ENCODE data around the gene SREBF2.
"Not testable (repeated sequence)": the region's sequence is repeated elsewhere in the genome, so short reads cannot be mapped to it uniquely, and the experiment has no call there.

The SREBF2 gene

DNA sequence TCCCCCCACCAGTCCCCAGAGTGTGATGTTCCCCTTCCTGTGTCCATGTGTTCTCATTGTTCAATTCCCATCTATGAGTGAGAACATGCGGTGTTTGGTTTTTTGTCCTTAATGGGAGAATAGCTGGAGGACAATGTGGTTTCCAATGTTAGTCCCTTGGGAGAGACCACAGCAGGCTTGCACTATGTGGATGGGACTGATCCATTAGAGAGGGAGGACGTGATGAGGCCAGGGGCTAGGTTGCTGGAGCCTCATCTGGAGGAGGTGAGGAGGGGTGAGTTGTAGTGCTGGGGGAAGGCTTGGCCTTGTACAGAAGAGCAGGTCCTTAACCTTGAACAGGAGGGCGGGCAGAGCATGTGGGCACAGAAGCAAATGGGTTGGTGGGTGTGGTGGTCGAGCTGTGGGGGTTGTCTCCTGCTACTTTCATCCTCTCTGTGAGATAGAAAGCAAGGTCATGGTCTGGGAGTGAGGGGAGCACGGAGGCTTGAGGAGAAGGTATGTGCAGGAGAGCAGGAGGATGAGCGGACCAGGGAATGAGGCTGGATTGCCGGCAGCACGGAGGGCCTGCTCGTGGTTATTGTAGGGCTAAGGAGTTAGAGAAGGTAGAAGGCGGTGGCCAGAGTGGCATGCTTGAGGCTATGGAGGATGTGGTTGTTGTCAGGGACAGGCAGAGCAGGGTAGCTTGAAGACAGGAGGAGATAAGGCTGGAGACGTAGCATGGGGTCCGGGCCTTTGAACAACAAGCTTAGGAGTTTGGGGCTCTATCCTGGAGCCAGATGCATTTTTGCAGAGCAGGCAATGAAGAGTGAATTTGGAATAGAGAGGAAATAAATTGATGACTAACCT is 11.2 kb upstream of the SREBF2 start:
- DNase-seq (ENCODE audit: low read depth) = no peak

- peak; percentile 47 for DNase-seq (ENCODE audit: low read depth)
Measured at GRCh38 chr22:41822317-41823057, 10.4 kb upstream of the SREBF2 start.

- DNase-seq (ENCODE audit: low read depth) = no peak
Measured at GRCh38 chr22:41823797-41824196, 9.1 kb upstream of the SREBF2 start.

- DNase-seq (ENCODE audit: low read depth) = no peak
Measured at GRCh38 chr22:41825376-41825775, 7.5 kb upstream of the SREBF2 start.

GRCh38 chr22:41826021-41826420 is 6.9 kb upstream of the SREBF2 start:
- DNase-seq (ENCODE audit: low read depth) = no peak

- DNase-seq (ENCODE audit: low read depth) = no peak
Measured at GRCh38 chr22:41826430-41827383, 6.2 kb upstream of the SREBF2 start.

GRCh38 chr22:41827671-41828070 is 5.2 kb upstream of the SREBF2 start:
- no peak for DNase-seq (ENCODE audit: low read depth)

DNA sequence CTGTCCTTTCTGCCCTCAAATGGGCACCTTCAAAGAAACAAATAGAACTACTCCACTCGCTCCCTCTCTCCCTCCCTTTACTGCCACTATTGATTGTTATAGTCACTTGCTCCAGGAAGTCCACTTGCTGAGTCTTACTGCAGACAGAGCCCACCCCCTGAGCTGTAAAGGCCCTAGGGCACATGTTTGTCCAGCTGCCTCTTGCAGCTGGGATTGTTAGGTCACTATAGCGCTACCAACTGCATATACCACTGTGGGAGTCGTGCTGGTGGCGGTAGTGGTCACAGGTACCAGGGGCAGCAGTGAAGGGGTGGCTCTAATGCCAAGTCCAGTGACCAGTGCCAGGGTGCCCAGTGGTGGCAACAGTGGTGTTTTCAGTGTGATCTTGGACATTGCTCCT is 4.4 kb upstream of the SREBF2 start:
- DNase-seq (ENCODE audit: low read depth) = no peak

GRCh38 chr22:41830174-41830573 is 2.7 kb upstream of the SREBF2 start:
- DNase-seq (ENCODE audit: low read depth) = no peak

GRCh38 chr22:41831383-41831782 is 1.5 kb upstream of the SREBF2 start:
- DNase-seq (ENCODE audit: low read depth) = no peak

DNA sequence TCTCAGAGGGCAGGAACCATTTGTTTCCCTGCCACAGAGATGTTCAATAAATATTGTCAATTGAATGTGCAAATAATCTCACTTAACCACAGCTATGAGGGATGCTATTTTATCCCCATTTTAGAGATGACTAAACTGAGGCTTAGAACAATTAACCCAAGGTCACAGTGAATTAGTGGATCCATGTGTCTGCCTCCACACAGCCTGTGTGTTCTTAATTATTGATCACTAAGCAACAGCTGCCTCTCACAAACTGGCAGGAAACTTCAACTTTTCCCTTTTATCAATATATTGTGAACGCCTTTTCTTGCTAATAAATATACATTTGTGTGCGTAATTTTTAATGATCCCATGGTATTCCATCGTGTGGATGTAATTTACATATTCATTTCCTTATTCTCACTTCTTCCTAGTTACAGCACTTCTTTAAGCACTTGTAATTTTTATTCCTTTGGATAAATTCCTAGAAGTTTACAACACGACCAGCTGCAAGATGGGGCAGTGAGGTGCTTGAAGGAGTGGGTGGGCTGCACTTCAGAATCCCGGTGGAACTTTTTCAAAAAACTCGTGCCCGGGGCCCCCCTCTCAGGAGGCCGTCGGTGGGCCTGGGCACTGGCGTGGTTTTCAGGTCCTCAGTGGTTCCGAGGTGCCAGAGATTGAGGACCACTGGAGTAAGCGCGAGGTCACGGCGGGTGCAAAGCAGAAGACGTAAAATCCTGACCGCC is 915 bp upstream of the SREBF2 start:
- no peak for DNase-seq (ENCODE audit: low read depth)

- DNase-seq (ENCODE audit: low read depth) = peak; percentile 26
Measured at GRCh38 chr22:41833369-41834004, 582 bp downstream of the SREBF2 start.

GRCh38 chr22:41834005-41834944 is 1.4 kb downstream of the SREBF2 start:
- DNase-seq (ENCODE audit: low read depth) = no peak

DNA sequence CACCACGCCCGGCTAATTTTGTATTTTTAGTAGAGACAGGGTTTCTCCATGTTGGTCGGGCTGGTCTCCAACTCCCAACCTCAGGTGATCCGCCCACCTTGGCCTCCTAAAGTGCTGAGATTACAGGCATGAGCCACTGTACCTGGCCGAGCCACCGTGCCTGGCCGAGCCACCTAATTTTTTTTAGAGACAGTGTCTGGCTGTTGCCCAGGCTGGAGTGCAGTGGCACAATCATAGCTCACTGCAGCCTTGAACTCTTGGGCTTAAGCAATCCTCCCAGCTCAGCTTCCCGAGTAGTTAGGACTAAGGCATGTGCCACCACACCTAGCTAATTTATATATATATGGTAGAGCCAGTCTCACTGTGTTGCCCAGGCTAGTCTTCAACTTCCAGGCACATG is 2.6 kb downstream of the SREBF2 start:
- not testable (repeated sequence) for DNase-seq (ENCODE audit: low read depth)

DNA sequence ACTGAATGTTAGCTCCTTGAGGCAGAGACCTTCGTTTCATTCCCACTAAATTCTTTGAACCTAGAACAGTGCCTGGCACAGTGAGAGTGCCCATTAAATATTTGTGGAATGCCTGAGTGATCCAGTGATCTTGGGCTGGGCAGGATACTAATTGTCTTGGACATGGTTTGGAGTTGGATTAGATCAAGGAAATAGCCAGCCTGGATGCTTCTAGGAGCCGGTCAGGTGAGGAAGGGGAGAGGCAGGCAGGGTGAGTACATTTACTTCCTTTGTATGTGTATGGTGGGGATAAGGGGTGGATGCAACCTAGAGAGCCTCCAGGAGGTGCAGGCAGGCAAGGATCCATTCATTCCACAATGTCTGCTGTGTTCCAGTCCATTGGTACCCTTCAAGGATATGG is 3.6 kb downstream of the SREBF2 start:
- no peak for DNase-seq (ENCODE audit: low read depth)

- DNase-seq (ENCODE audit: low read depth) = no peak
Measured at GRCh38 chr22:41838842-41839618, 6.1 kb downstream of the SREBF2 start.

GRCh38 chr22:41840216-41840615 is 7.3 kb downstream of the SREBF2 start:
- no peak for DNase-seq (ENCODE audit: low read depth)

GRCh38 chr22:41841085-41841712 is 8.3 kb downstream of the SREBF2 start:
- DNase-seq (ENCODE audit: low read depth) = no peak
